Esophagus squamous epithelium (tissue), 4 donors: ENCODE measurements around the gene EEF1AKMT3.

Experiments
- CTCF ChIP-seq, 6 experiments: fragments of 450-650 bp in 4 of 6; fragments of 200-600 bp in 2 of 6; sonication (generic) in 2 of 6; IDR thresholded peaks; one replicate each; pipeline ENCODE4 v1.5.1; 2016 to 2019; ENCODE audit warnings: antibody characterized with exemption in 6 of 6, mild to moderate bottlenecking in 4 of 6, moderate library complexity in 4 of 6
- POLR2A ChIP-seq, 4 donors: fragments of 450-650 bp; IDR thresholded peaks; one replicate each; pipeline ENCODE4 v1.6.1; 2017; ENCODE audit warnings: antibody characterized with exemption in 4 of 4, mild to moderate bottlenecking in 4 of 4, moderate library complexity in 3 of 4

GRCh38 chr12:57781801-57782200 is 9.4 kb downstream of the EEF1AKMT3 start:
- no peak for TF ChIP-seq CTCF (IDR thresholded peaks at IDR 0.05)
- no peak for TF ChIP-seq POLR2A (IDR thresholded peaks at IDR 0.05)
